IMR-90 (cell line): Measurements from ENCODE around the gene CD28. TPM values are rescaled to one million over a fixed set of nuclear protein-coding genes. Genes with fewer than 3 reads are reported as not detected.

ENCODE experiments used
- ATAC-seq: fragments of 200-7000 bp; cut with Tn5 transposase; 2 replicates; pipeline ENCODE4 v1.9.1; 2020; ENCODE audit warnings: low read depth, mild to moderate bottlenecking, moderate library complexity
- BruUV-seq: library from RNA; stranded (reverse); fragments of 400-500 nt; replicated peaks from 2 replicates; lab custom pipeline; 2021; lab: Mats Ljungman, UMichigan
- CTCF ChIA-PET: fragments of 300-600 bp; formaldehyde crosslinking; extraction: SDS; loops from one replicate; lab custom pipeline; 2021; ENCODE audit warnings: antibody characterized with exemption; lab: Yijun Ruan, JAX
- POLR2A ChIA-PET: fragments of 300-600 bp; sonication (Branson Sonifier 250); formaldehyde crosslinking; loops from one replicate; lab custom pipeline; 2022; ENCODE audit warnings: antibody characterized with exemption; ENCODE audit not compliant: unreplicated experiment; lab: Charles Lee
- DNase-seq: peaks from one replicate; pipeline ENCODE4 v3.0.0; 2013
- H2AFZ ChIP-seq: replicated peaks from 2 replicates; pipeline ENCODE3; 2013; ENCODE audit warnings: low read length, mild to moderate bottlenecking; ENCODE audit not compliant: poor library complexity
- H2AK5ac ChIP-seq: 2 replicates; pipeline ENCODE4 v1.6.1; 2013; ENCODE audit warnings: low read depth, low read length, inconsistent platforms
- H2AK9ac ChIP-seq: replicated peaks from 2 replicates; pipeline ENCODE3; 2013; ENCODE audit warnings: mild to moderate bottlenecking, low read depth, low read length, moderate library complexity; ENCODE audit not compliant: poor library complexity
- H2BK120ac ChIP-seq: 2 replicates; pipeline ENCODE4 v1.6.1; 2013; ENCODE audit warnings: low read depth, low read length, inconsistent platforms
- H2BK15ac ChIP-seq: 3 replicates; pipeline ENCODE4 v1.6.1; 2013; ENCODE audit warnings: low read depth, low read length, inconsistent platforms
- H2BK20ac ChIP-seq: 2 replicates; pipeline ENCODE4 v1.6.1; 2013; ENCODE audit warnings: low read depth, mild to moderate bottlenecking, inconsistent platforms, low read length, moderate library complexity
- H2BK5ac ChIP-seq: 2 replicates; pipeline ENCODE4 v1.6.1; 2013; ENCODE audit warnings: mild to moderate bottlenecking, low read depth, low read length, inconsistent platforms; ENCODE audit not compliant: poor library complexity, severe bottlenecking
- H3K14ac ChIP-seq: replicated peaks from 2 replicates; pipeline ENCODE4 v1.6.1; 2013; ENCODE audit warnings: low read depth, low read length, inconsistent platforms
- H3K18ac ChIP-seq: 2 replicates; pipeline ENCODE4 v1.6.1; 2013; ENCODE audit warnings: low read depth, low read length, control low read depth
- H3K23ac ChIP-seq: 2 replicates; pipeline ENCODE4 v1.6.1; 2013; ENCODE audit warnings: low read depth, low read length, inconsistent platforms
- H3K27ac ChIP-seq: 2 replicates; pipeline ENCODE4 v1.5.1; 2013; ENCODE audit warnings: mild to moderate bottlenecking, control low read depth, low read length; ENCODE audit not compliant: insufficient read depth
- H3K27me3 ChIP-seq: 2 replicates; pipeline ENCODE4 v1.6.1; 2013; ENCODE audit warnings: low read length; ENCODE audit not compliant: control insufficient read depth, insufficient read depth
- H3K36me3 ChIP-seq: 2 replicates; pipeline ENCODE4 v1.6.1; 2013; ENCODE audit warnings: low read length, mixed read lengths; ENCODE audit not compliant: control insufficient read depth, insufficient read depth
- H3K4ac ChIP-seq: 2 replicates; pipeline ENCODE4 v1.6.1; 2013; ENCODE audit warnings: low read depth, low read length, inconsistent platforms
- H3K4me1 ChIP-seq: 2 replicates; pipeline ENCODE4 v1.6.1; 2013; ENCODE audit warnings: low read length, mixed read lengths; ENCODE audit not compliant: control insufficient read depth, insufficient read depth
- H3K4me2 ChIP-seq: 2 replicates; pipeline ENCODE4 v1.6.1; 2013; ENCODE audit warnings: low read depth, mild to moderate bottlenecking, control low read depth, low read length, moderate library complexity
- H3K4me3 ChIP-seq: 2 replicates; pipeline ENCODE4 v1.5.1; 2013; ENCODE audit warnings: low read depth, mild to moderate bottlenecking, control low read depth, low read length, moderate library complexity; ENCODE audit not compliant: insufficient read depth
- H3K56ac ChIP-seq: 2 replicates; pipeline ENCODE4 v1.6.1; 2013; ENCODE audit warnings: low read length, inconsistent platforms; ENCODE audit not compliant: insufficient read depth; ENCODE audit errors: extremely low read depth
- H3K79me1 ChIP-seq, 2 experiments: 2 replicates each; pipeline ENCODE4 v1.6.1; 2013; ENCODE audit warnings: low read length in 2 of 2, inconsistent platforms in 1 of 2, low read depth in 1 of 2
- H3K9ac ChIP-seq: 2 replicates; pipeline ENCODE4 v1.6.1; 2013; ENCODE audit warnings: low read depth, low read length, control low read depth
- H3K9me1 ChIP-seq: 2 replicates; pipeline ENCODE4 v1.6.1; 2013; ENCODE audit warnings: low read length, inconsistent platforms; ENCODE audit not compliant: insufficient read depth
- H3K9me3 ChIP-seq: 2 replicates; pipeline ENCODE4 v1.6.1; 2013; ENCODE audit warnings: low read length; ENCODE audit not compliant: control insufficient read depth, insufficient read depth
- H4K20me1 ChIP-seq: 2 replicates; pipeline ENCODE4 v1.6.1; 2013; ENCODE audit warnings: low read length, inconsistent platforms; ENCODE audit not compliant: insufficient read depth
- H4K5ac ChIP-seq: 2 replicates; pipeline ENCODE4 v1.6.1; 2013; ENCODE audit warnings: mild to moderate bottlenecking, low read depth, low read length, control low read depth
- H4K8ac ChIP-seq, 2 experiments: 2 replicates each; pipeline ENCODE4 v1.6.1; 2013; ENCODE audit warnings: low read depth in 2 of 2, low read length in 2 of 2, control low read depth in 1 of 2, inconsistent platforms in 1 of 2
- H4K91ac ChIP-seq: 2 replicates; pipeline ENCODE4 v1.6.1; 2013; ENCODE audit warnings: low read depth, low read length, inconsistent platforms; ENCODE audit not compliant: insufficient read depth
- ELK1 ChIP-seq: fragments of 150-350 bp; IDR thresholded peaks from 2 replicates; pipeline ENCODE4 v1.6.1; 2016; ENCODE audit warnings: low read depth, mild to moderate bottlenecking, low read length, moderate library complexity, borderline replicate concordance
- MAFK ChIP-seq: IDR thresholded peaks from 2 replicates; pipeline ENCODE4 v1.6.1; 2012; ENCODE audit warnings: low read depth, low read length, improper control_type of control experiment
- NFE2L2 ChIP-seq: fragments of 150-350 bp; IDR thresholded peaks from 2 replicates; pipeline ENCODE4 v1.6.1; 2016; ENCODE audit warnings: low read depth, mild to moderate bottlenecking, low read length
- dilution Hi-C: fragments of 300-500 bp; cut with HindIII; formaldehyde crosslinking; loops from one replicate; pipeline ENCODE4 v1.14.3; 2018; ENCODE audit warnings: low sequenced_read_pairs; ENCODE audit not compliant: unreplicated experiment
- in situ Hi-C: fragments of 300-500 bp; cut with MboI; formaldehyde crosslinking; loops from 3 replicates; pipeline ENCODE4 v1.14.3; 2019; ENCODE audit warnings: low sequenced_read_pairs, inconsistent platforms, mixed read lengths
- intact Hi-C: fragments of 100-400 bp; cut with micrococcal nuclease; formaldehyde crosslinking; loops from 2 replicates; pipeline ENCODE4 v1.10.0; 2022
- polyA plus RNA-seq, 3 experiments: library from polyadenylated mRNA; depleted of rRNA; stranded (reverse); fragments of >200 nt; gene quantifications; 2 replicates each; pipeline ENCODE4 v1.2.3, GENCODE V29; 2012; ENCODE audit warnings: low replicate concordance in 1 of 3
- total RNA-seq: library from RNA; depleted of rRNA; stranded (reverse); fragments of >200 nt; gene quantifications from 2 replicates; pipeline ENCODE4 v1.2.3, GENCODE V29; 2012

The CD28 gene
- total and polyA plus RNA-seq, 2 of the 4 experiments (the other 2 are of a cell fraction), result not detected

DNA sequence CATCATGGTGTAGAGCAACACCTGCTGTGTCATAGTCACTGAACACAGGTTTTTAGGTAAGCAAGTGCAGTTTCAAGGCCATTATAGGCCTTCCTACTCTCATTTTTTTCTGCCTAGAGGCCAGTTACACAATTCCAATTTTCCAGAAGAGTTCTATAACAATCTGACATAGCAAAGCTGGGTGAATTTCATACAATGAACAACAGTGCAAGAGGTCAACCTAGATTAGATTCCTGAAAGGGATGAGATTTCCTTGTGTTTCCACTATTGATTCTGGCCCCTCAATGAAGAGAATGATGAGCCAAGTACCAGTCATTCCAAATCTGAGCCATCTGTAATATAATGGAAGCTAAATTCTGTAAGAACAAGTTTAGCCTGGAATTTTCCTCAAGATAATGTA lies 15.3 kb upstream of the CD28 start:
- Histone ChIP-seq H3K27me3 (no peaks in the 10 kb centered on the region), H2BK15ac (no peak overlapping the region), H2AFZ (no peak overlapping the region), H2AK9ac (no peak overlapping the region), H3K14ac (no peak overlapping the region), H3K27ac (no peak overlapping the region), H3K9ac (no peak overlapping the region), H3K4me2 (no peak overlapping the region), H2BK20ac (no peak overlapping the region), H4K20me1 (no peaks in the 10 kb centered on the region), H4K91ac (no peak overlapping the region), H3K4me3 (no peak overlapping the region), H2BK120ac (no peak overlapping the region), H4K8ac (no peak overlapping the region), H3K9me1 (0 out of 2 replicates have a peak, but pooled peaks cover 2% of the 10 kb centered on the region), H4K5ac (no peak overlapping the region), H3K18ac (no peak overlapping the region), H3K79me1 (no peaks in the 10 kb centered on the region), H3K9me3 (no peaks in the 10 kb centered on the region), H3K4me1 (peaks cover 8% of the 10 kb centered on the region; the same call in 1 of the 2 replicates), H3K23ac (no peak overlapping the region), H3K4ac (no peak overlapping the region), H2AK5ac (no peak overlapping the region), H3K36me3 (no peaks in the 10 kb centered on the region), H3K56ac (no peak overlapping the region), H2BK5ac (no peak overlapping the region)
- DNase-seq, result no peak
- intact Hi-C loops, result no loop called here
- in situ Hi-C loops, result no loop called here
- no TSS peak for BruUV-seq
- ATAC-seq, result no peak
- TF ChIP-seq NFE2L2, result no peak
- TF ChIP-seq MAFK, result no peak
- no peak for TF ChIP-seq ELK1
- dilution Hi-C loops, result no loop called here
- ChIA-PET CTCF (no interaction called here), POLR2A (no interaction called here)
